GM23248 (cell line): ENCODE results near the gene GLRB.

Experiments
- EZH2 ChIP-seq: fragments of 200-600 bp; sonication (generic); IDR thresholded peaks from 2 replicates; pipeline ENCODE4 v1.6.1; 2018; ENCODE audit warnings: antibody characterized with exemption, mild to moderate bottlenecking; ENCODE audit not compliant: insufficient read depth, poor library complexity, severe bottlenecking
- EZH2phosphoT487 ChIP-seq: fragments of 200-600 bp; sonication (generic); IDR thresholded peaks from 2 replicates; pipeline ENCODE4 v1.6.1; 2018; ENCODE audit warnings: antibody characterized with exemption, moderate library complexity, mild to moderate bottlenecking, low read depth; ENCODE audit not compliant: insufficient read depth

DNA sequence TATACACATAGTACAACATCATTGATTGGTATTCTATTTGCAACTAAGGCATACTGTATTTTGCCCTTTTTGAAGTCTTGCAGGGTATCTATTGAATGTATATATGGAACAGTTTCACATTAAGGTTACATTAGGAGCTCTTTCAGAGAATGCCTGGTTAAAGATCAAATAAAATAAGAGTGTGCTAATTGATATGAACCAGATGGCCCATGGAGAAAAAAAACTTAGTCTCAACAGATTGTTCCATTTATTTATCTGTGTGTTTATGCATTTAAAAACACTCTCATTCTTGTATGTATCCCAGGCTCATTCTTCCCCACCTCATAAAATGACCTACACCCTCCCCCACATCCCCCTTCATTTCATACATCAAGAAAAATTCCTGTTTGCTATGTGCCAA is 109.4 kb downstream of the GLRB start:
- TF ChIP-seq EZH2phosphoT487 = no peak
- no peak for TF ChIP-seq EZH2
